ENCODE measurements around the gene OSBPL2. TPM values are rescaled to one million over a fixed set of nuclear protein-coding genes. Genes with fewer than 3 reads are reported as not detected.

Gene OSBPL2
- total RNA-seq, 5 donors from 2014 or later (not counting 1 experiment from before 2014, with no cell fraction given), result 57.0 to 70.1 (median 63.0) TPM

GRCh38 chr20:62326559-62326958 is 88.2 kb downstream of the OSBPL2 start:
- POLR2A ChIA-PET, result no interaction called here
- H3K4me3 Mint-ChIP-seq, result no peak overlapping the region
- WGBS (ENCODE audit: insufficient coverage), result 81% methylated on average over 9 of the region's 14 CpGs

GRCh38 chr20:62326959-62327725 is 88.8 kb downstream of the OSBPL2 start:
- no peak overlapping the region for H3K27ac Mint-ChIP-seq
- no peaks in the 10 kb centered on the region for H3K36me3 ChIP-seq (ENCODE audit: control insufficient read depth in 2 of 2, extremely low read depth in 1 of 2, insufficient read depth in 1 of 2, low read length in 1 of 2)
- no peaks in the 10 kb centered on the region for H3K9me3 Mint-ChIP-seq
- POLR2A ChIA-PET, result no interaction called here
- no peaks in the 10 kb centered on the region for H3K9me3 ChIP-seq
- H3K36me3 Mint-ChIP-seq, result no peaks in the 10 kb centered on the region
- 80% methylated on average over 30 of the region's 30 CpGs for WGBS (ENCODE audit: insufficient coverage)
- no peak for ATAC-seq (replicated peaks in 1 of 4)
- CTCF ChIA-PET, result no interaction called here
- H3K4me1 ChIP-seq (ENCODE audit: control insufficient read depth in 1 of 2, extremely low read depth in 1 of 2, insufficient read depth in 2 of 2, low read length in 2 of 2), result no peaks in the 10 kb centered on the region
- no peaks in the 10 kb centered on the region for H3K4me1 Mint-ChIP-seq
- H3K27me3 ChIP-seq (replicated peaks in 1 of 2; ENCODE audit: control insufficient read depth in 2 of 2, extremely low read depth in 1 of 2, insufficient read depth in 2 of 2, low read length in 1 of 2), result peaks cover 0 to 9% of the 10 kb centered on the region in 2 experiments
- H3K27me3 Mint-ChIP-seq, result no peaks in the 10 kb centered on the region
- no peak overlapping the region for H3K4me3 ChIP-seq (ENCODE audit: control insufficient read depth in 1 of 2, extremely low read depth in 1 of 2, low read length in 1 of 2)
- no peak overlapping the region for H3K27ac ChIP-seq (ENCODE audit: low read length)
- no peak overlapping the region for H3K4me3 Mint-ChIP-seq
- DNase-seq, result no peak

More at GRCh38 chr20:62326559-62326958, 88.2 kb downstream of the OSBPL2 start:
- DNase-seq (no peak), ATAC-seq (replicated peaks in 1 of 4) (no peak)
- CTCF ChIA-PET, result no interaction called here
- Mint-ChIP-seq H3K4me1 (no peaks in the 10 kb centered on the region), H3K27ac (no peak overlapping the region), H3K36me3 (no peaks in the 10 kb centered on the region), H3K9me3 (no peaks in the 10 kb centered on the region), H3K27me3 (no peaks in the 10 kb centered on the region)
- Histone ChIP-seq H3K27ac (ENCODE audit: low read length) (no peak overlapping the region), H3K9me3 (no peaks in the 10 kb centered on the region), H3K27me3 (replicated peaks in 1 of 2; ENCODE audit: control insufficient read depth in 2 of 2, extremely low read depth in 1 of 2, insufficient read depth in 2 of 2, low read length in 1 of 2) (peaks cover 0 to 6% of the 10 kb centered on the region in 2 experiments), H3K4me3 (ENCODE audit: control insufficient read depth in 1 of 2, extremely low read depth in 1 of 2, low read length in 1 of 2) (no peak overlapping the region), H3K4me1 (ENCODE audit: control insufficient read depth in 1 of 2, extremely low read depth in 1 of 2, insufficient read depth in 2 of 2, low read length in 2 of 2) (no peaks in the 10 kb centered on the region), H3K36me3 (ENCODE audit: control insufficient read depth in 2 of 2, extremely low read depth in 1 of 2, insufficient read depth in 1 of 2, low read length in 1 of 2) (no peaks in the 10 kb centered on the region)

- Mint-ChIP-seq H3K27ac (no peak overlapping the region), H3K27me3 (no peaks in the 10 kb centered on the region), H3K4me3 (no peak overlapping the region), H3K36me3 (no peaks in the 10 kb centered on the region), H3K9me3 (no peaks in the 10 kb centered on the region), H3K4me1 (no peaks in the 10 kb centered on the region)
- WGBS (ENCODE audit: insufficient coverage), result 80% methylated on average over 12 of the region's 33 CpGs
- POLR2A ChIA-PET, result no interaction called here
- Histone ChIP-seq H3K4me1 (ENCODE audit: control insufficient read depth in 1 of 2, extremely low read depth in 1 of 2, insufficient read depth in 2 of 2, low read length in 2 of 2) (no peaks in the 10 kb centered on the region), H3K27ac (ENCODE audit: low read length) (no peak overlapping the region), H3K9me3 (no peaks in the 10 kb centered on the region), H3K27me3 (replicated peaks in 1 of 2; ENCODE audit: control insufficient read depth in 2 of 2, extremely low read depth in 1 of 2, insufficient read depth in 2 of 2, low read length in 1 of 2) (peaks cover 0 to 14% of the 10 kb centered on the region in 2 experiments), H3K36me3 (ENCODE audit: control insufficient read depth in 2 of 2, extremely low read depth in 1 of 2, insufficient read depth in 1 of 2, low read length in 1 of 2) (no peaks in the 10 kb centered on the region), H3K4me3 (ENCODE audit: control insufficient read depth in 1 of 2, extremely low read depth in 1 of 2, low read length in 1 of 2) (no peak overlapping the region)
- no peak for DNase-seq
- CTCF ChIA-PET, result no interaction called here
- no peak for ATAC-seq (replicated peaks in 1 of 4)
Observed at GRCh38 chr20:62327726-62328495, 89.6 kb downstream of the OSBPL2 start.

- Mint-ChIP-seq H3K27me3 (no peaks in the 10 kb centered on the region), H3K36me3 (no peaks in the 10 kb centered on the region), H3K27ac (no peak overlapping the region), H3K9me3 (no peaks in the 10 kb centered on the region), H3K4me1 (no peaks in the 10 kb centered on the region), H3K4me3 (no peak overlapping the region)
- ChIA-PET POLR2A (no interaction called here), CTCF (no interaction called here)
- no peak overlapping the region for H3K27ac ChIP-seq (ENCODE audit: low read length)
- no peaks in the 10 kb centered on the region for H3K36me3 ChIP-seq (ENCODE audit: control insufficient read depth in 2 of 2, extremely low read depth in 1 of 2, insufficient read depth in 1 of 2, low read length in 1 of 2)
- no peak for ATAC-seq (replicated peaks in 1 of 4)
- H3K9me3 ChIP-seq, result no peaks in the 10 kb centered on the region
- no peaks in the 10 kb centered on the region for H3K4me1 ChIP-seq (ENCODE audit: control insufficient read depth in 1 of 2, extremely low read depth in 1 of 2, insufficient read depth in 2 of 2, low read length in 2 of 2)
- H3K4me3 ChIP-seq (ENCODE audit: control insufficient read depth in 1 of 2, extremely low read depth in 1 of 2, low read length in 1 of 2), result no peak overlapping the region
- 85% methylated on average over 26 of the region's 26 CpGs for WGBS (ENCODE audit: insufficient coverage)
- peaks cover 0 to 18% of the 10 kb centered on the region in 2 experiments for H3K27me3 ChIP-seq (replicated peaks in 1 of 2; ENCODE audit: control insufficient read depth in 2 of 2, extremely low read depth in 1 of 2, insufficient read depth in 2 of 2, low read length in 1 of 2)
- no peak for DNase-seq
Observed at GRCh38 chr20:62328684-62329388, 90.5 kb downstream of the OSBPL2 start.

- POLR2A ChIA-PET, result no interaction called here
- no peak overlapping the region for H3K4me3 ChIP-seq (ENCODE audit: control insufficient read depth in 1 of 2, extremely low read depth in 1 of 2, low read length in 1 of 2)
- H3K4me3 Mint-ChIP-seq, result no peak overlapping the region
- no peaks in the 10 kb centered on the region for H3K36me3 ChIP-seq (ENCODE audit: control insufficient read depth in 2 of 2, extremely low read depth in 1 of 2, insufficient read depth in 1 of 2, low read length in 1 of 2)
- no peaks in the 10 kb centered on the region for H3K9me3 Mint-ChIP-seq
- no peaks in the 10 kb centered on the region for H3K9me3 ChIP-seq
- 94% methylated on average over 36 of the region's 37 CpGs for WGBS (ENCODE audit: insufficient coverage)
- H3K4me1 Mint-ChIP-seq, result no peaks in the 10 kb centered on the region
- CTCF ChIA-PET, result no interaction called here
- H3K27me3 ChIP-seq (replicated peaks in 1 of 2; ENCODE audit: control insufficient read depth in 2 of 2, extremely low read depth in 1 of 2, insufficient read depth in 2 of 2, low read length in 1 of 2), result peaks cover 0 to 25% of the 10 kb centered on the region in 2 experiments
- no peak overlapping the region for H3K27ac ChIP-seq (ENCODE audit: low read length)
- H3K4me1 ChIP-seq (ENCODE audit: control insufficient read depth in 1 of 2, extremely low read depth in 1 of 2, insufficient read depth in 2 of 2, low read length in 2 of 2), result no peaks in the 10 kb centered on the region
- DNase-seq (no peak), ATAC-seq (replicated peaks in 1 of 4) (no peak)
- H3K27me3 Mint-ChIP-seq, result no peaks in the 10 kb centered on the region
- H3K27ac Mint-ChIP-seq, result no peak overlapping the region
- no peaks in the 10 kb centered on the region for H3K36me3 Mint-ChIP-seq
Observed at GRCh38 chr20:62329389-62330377, 91.4 kb downstream of the OSBPL2 start.
